IPS-18a (cell line): ENCODE measurements around the gene KRT33B.
"Not testable (repeated sequence)": the region's sequence is repeated elsewhere in the genome, so short reads cannot be mapped to it uniquely, and the experiment has no call there.

Experiments used
- H3K27ac ChIP-seq: one replicate; pipeline ENCODE4 v1.5.1; 2013; ENCODE audit warnings: low read length
- H3K27me3 ChIP-seq: one replicate; pipeline ENCODE4 v1.6.1; 2013; ENCODE audit warnings: mild to moderate bottlenecking, low read length; ENCODE audit not compliant: control insufficient read depth, insufficient read depth
- H3K36me3 ChIP-seq: one replicate; pipeline ENCODE4 v1.6.1; 2013; ENCODE audit warnings: low read depth, low read length; ENCODE audit not compliant: control insufficient read depth
- H3K4me1 ChIP-seq: one replicate; pipeline ENCODE4 v1.6.1; 2013; ENCODE audit warnings: low read depth, low read length; ENCODE audit not compliant: control insufficient read depth
- H3K4me3 ChIP-seq: one replicate; pipeline ENCODE4 v1.5.1; 2013; ENCODE audit warnings: low read length
- H3K9ac ChIP-seq: one replicate; pipeline ENCODE4 v1.6.1; 2013; ENCODE audit warnings: mild to moderate bottlenecking, low read length, moderate library complexity
- H3K9me3 ChIP-seq: one replicate; pipeline ENCODE4 v1.6.1; 2013; ENCODE audit warnings: low read depth, low read length; ENCODE audit not compliant: control insufficient read depth

KRT33B gene

DNA sequence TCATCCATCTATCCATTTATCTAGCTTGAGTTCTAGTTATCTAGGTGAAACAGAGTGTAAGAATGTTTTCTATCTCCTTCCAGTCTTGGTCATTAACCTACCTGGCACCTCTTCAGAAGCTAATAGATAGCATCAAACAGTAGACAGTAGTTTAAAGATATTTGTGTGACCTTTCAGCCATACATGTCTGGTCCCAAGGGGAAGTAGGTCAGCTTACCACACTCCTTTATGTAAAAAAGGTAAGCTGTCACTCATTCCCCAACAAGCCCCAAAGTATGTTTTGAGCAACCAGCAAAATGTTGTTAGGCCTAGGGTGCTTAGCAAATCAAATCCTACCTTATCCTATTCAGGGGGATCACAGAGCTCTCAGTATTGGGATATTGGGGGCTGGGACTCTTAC is 3.5 kb downstream of the KRT33B start:
- H3K4me3 ChIP-seq: no peak overlapping the region
- H3K4me1 ChIP-seq: no peaks in the 10 kb centered on the region
- no peak overlapping the region for H3K27ac ChIP-seq
- no peaks in the 10 kb centered on the region for H3K27me3 ChIP-seq
- H3K9ac ChIP-seq: no peak overlapping the region
- H3K36me3 ChIP-seq: no peaks in the 10 kb centered on the region
- H3K9me3 ChIP-seq: no peaks in the 10 kb centered on the region

GRCh38 chr17:41363881-41364280 is 5.7 kb downstream of the KRT33B start:
- H3K36me3 ChIP-seq: no peaks in the 10 kb centered on the region
- no peak overlapping the region for H3K27ac ChIP-seq
- H3K4me3 ChIP-seq: no peak overlapping the region
- H3K4me1 ChIP-seq: no peaks in the 10 kb centered on the region
- no peaks in the 10 kb centered on the region for H3K27me3 ChIP-seq
- H3K9ac ChIP-seq: no peak overlapping the region
- H3K9me3 ChIP-seq: no peaks in the 10 kb centered on the region

GRCh38 chr17:41360296-41360995 is 9.2 kb downstream of the KRT33B start:
- no peaks in the 10 kb centered on the region for H3K36me3 ChIP-seq
- H3K9ac ChIP-seq: no peak overlapping the region
- H3K27ac ChIP-seq: no peak overlapping the region
- H3K27me3 ChIP-seq: no peaks in the 10 kb centered on the region
- no peaks in the 10 kb centered on the region for H3K4me1 ChIP-seq
- H3K9me3 ChIP-seq: no peaks in the 10 kb centered on the region
- no peak overlapping the region for H3K4me3 ChIP-seq

DNA sequence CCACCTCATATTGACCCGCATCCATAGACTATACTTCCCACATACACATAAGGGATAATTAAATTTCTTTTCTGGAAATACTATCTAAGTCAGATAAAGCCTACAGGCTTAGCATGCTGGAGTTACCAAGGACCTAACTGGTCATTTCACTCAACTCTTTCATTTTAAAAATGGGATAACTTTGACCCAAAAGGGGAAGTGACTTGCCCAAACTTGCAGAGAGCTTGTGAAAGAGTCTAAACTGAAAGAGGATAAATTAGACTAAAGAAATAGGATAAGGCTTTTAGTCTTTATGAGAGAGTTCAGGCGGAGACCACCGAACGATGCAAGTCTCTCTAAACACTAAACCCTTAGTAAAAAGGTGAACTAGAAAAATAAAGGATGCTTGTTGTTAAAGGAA is 15.1 kb downstream of the KRT33B start:
- no peak overlapping the region for H3K4me3 ChIP-seq
- H3K27me3 ChIP-seq: no peaks in the 10 kb centered on the region
- no peaks in the 10 kb centered on the region for H3K9me3 ChIP-seq
- H3K9ac ChIP-seq: no peak overlapping the region
- H3K36me3 ChIP-seq: no peaks in the 10 kb centered on the region
- no peaks in the 10 kb centered on the region for H3K4me1 ChIP-seq
- no peak overlapping the region for H3K27ac ChIP-seq

DNA sequence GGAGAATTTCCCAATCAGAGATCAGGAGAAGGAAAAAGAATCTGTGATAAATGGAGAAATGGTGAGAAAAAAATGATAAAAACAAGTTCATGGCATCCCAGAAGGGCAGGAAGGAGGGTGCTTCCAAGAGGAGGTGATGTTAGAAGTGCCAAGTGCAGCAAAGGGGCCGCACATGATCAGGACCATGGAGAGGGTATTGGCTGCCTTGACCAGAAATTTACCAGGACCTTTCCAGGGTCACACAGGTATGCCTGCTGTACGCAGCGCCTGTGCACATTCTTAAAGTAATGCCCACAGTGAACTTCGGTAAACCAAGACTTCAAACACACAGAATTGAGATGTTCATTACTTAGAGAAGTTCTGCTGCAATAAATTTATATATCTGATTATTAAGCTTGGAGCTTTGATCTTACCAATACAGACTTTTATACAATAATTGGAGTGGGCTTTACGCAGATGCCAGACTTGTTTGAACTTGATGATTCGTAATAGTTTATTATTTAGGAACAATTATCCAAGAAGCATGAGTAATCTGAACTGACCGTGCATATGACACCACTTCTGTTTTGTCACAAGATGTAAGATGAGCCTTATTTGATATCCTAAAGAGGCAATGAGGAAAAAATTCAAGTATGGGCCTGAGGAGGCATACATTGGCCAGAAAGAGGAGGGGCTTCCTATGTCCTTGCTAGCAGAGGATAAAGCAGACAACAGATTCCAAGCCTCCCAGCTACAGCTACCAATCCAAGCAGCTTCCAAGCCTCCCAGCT is 16.8 kb downstream of the KRT33B start:
- Histone ChIP-seq H3K27ac (no peak overlapping the region), H3K9ac (no peak overlapping the region), H3K4me1 (no peaks in the 10 kb centered on the region), H3K27me3 (no peaks in the 10 kb centered on the region), H3K9me3 (no peaks in the 10 kb centered on the region), H3K36me3 (no peaks in the 10 kb centered on the region), H3K4me3 (no peak overlapping the region)

GRCh38 chr17:41351177-41351576 is 18.4 kb downstream of the KRT33B start:
- H3K9me3 ChIP-seq: no peaks in the 10 kb centered on the region
- H3K4me3 ChIP-seq: no peak overlapping the region
- no peak overlapping the region for H3K9ac ChIP-seq
- H3K36me3 ChIP-seq: no peaks in the 10 kb centered on the region
- H3K4me1 ChIP-seq: no peaks in the 10 kb centered on the region
- H3K27ac ChIP-seq: no peak overlapping the region
- no peaks in the 10 kb centered on the region for H3K27me3 ChIP-seq

GRCh38 chr17:41350381-41350878 is 19.2 kb downstream of the KRT33B start, which contains the start of gene KRT33A:
TSS of gene KRT33A (minus strand) at chr17:41350828. CDS start at chr17:41350767, 61 bp downstream.
- H3K27me3 ChIP-seq, H3K9ac ChIP-seq, H3K4me3 ChIP-seq, H3K4me1 ChIP-seq, H3K27ac ChIP-seq, H3K9me3 ChIP-seq, H3K36me3 ChIP-seq: not testable (repeated sequence)

DNA sequence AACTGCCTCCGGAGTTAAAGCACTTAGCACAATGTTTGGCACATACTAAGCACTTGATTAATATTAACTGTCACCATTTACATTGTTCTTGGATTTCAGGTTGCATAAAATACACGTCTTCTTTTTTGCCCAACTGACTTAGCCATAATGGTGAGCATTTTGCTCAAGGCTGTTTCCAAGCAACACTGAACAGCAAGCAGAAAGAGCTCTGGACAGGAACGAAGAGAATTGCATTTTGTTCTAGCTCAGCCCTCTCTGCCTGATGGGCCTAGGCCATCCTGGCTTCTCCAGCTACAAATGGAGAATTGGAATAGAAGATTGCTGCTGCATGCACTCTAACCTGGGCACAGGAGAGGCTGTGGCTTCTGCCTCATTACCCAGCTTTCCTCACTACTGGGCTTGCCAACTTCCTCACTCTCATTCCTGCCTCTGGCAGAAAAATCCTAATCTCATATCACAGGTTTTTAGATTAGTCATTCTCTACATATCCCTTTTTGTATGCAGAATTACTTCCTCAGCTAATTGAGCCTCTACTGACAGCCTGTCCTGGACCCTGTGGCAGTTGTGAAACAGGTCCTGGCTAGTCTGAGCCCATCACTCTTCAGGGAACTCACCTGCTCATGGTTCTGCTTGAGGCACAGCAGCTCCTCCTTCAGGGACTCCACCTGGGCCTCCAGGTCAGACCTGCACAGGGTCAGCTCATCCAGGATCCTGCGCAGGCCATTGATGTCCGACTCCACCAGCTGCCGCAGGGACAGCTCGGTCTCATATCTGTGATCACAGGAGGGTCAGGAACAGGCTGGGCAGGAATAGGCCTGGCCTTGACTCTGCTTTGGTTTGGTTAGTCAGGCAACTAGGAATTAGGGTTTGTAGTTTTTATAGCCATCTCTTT is 21.5 kb downstream of the KRT33B start:
- no peak overlapping the region for H3K27ac ChIP-seq
- no peaks in the 10 kb centered on the region for H3K27me3 ChIP-seq

GRCh38 chr17:41346421-41346820 is 23.2 kb downstream of the KRT33B start:
- not testable (repeated sequence) for H3K36me3 ChIP-seq, H3K4me3 ChIP-seq, H3K9me3 ChIP-seq, H3K9ac ChIP-seq, H3K27ac ChIP-seq, H3K27me3 ChIP-seq, H3K4me1 ChIP-seq

More for the DNA sequence above, 21.5 kb downstream of the KRT33B start:
- no peaks in the 10 kb centered on the region for H3K9me3 ChIP-seq
- H3K4me1 ChIP-seq: no peaks in the 10 kb centered on the region
- no peak overlapping the region for H3K4me3 ChIP-seq
- H3K36me3 ChIP-seq: no peaks in the 10 kb centered on the region
- H3K9ac ChIP-seq: no peak overlapping the region

DNA sequence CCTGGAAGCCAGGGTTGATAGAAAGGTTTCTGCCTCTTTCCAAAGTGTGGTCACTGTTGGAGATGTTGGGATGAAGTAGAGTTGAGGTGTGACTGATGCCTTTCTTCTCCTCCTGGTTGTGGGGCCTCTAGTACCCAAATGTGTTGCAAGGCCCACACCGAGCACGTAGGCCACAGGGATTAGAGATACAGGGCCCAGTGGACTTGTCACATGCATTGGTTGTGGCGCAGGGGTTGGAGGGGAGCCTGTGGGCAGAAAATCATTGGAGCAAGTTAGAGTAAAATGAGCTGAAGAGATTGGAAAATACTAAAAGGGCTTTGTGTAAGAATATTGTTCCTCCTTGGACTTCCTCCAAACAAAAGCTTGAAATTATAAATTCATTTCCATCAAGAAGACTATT is 23.6 kb downstream of the KRT33B start:
- H3K4me3 ChIP-seq: no peak overlapping the region
- H3K27ac ChIP-seq: no peak overlapping the region
- no peaks in the 10 kb centered on the region for H3K36me3 ChIP-seq
- no peaks in the 10 kb centered on the region for H3K9me3 ChIP-seq
- no peaks in the 10 kb centered on the region for H3K27me3 ChIP-seq
- no peaks in the 10 kb centered on the region for H3K4me1 ChIP-seq
- no peak overlapping the region for H3K9ac ChIP-seq

GRCh38 chr17:41343029-41343428 is 26.6 kb downstream of the KRT33B start:
- no peaks in the 10 kb centered on the region for H3K4me1 ChIP-seq
- H3K27me3 ChIP-seq: no peaks in the 10 kb centered on the region
- no peak overlapping the region for H3K27ac ChIP-seq
- no peak overlapping the region for H3K9ac ChIP-seq
- H3K9me3 ChIP-seq: no peaks in the 10 kb centered on the region
- H3K4me3 ChIP-seq: no peak overlapping the region
- H3K36me3 ChIP-seq: no peaks in the 10 kb centered on the region
